Measurements from ENCODE around the gene TRPM1. TPM values are rescaled to one million over a fixed set of nuclear protein-coding genes. Genes with fewer than 3 reads are reported as not detected.
A peak's percentile ranks its signal among the peaks of the same experiment; 100 is the strongest.

Gene TRPM1
- total RNA-seq, 1 donor from 2014 or later: 3.5 TPM

GRCh38 chr15:31049111-31049510 is 52.4 kb downstream of the TRPM1 start:
- DNase-seq: no peak

GRCh38 chr15:31047437-31047836 is 54.1 kb downstream of the TRPM1 start:
- DNase-seq: no peak

- DNase-seq: no peak
These were observed 54.7 kb downstream of the TRPM1 start for GRCh38 chr15:31046759-31047359.

- DNase-seq: no peak
These were observed 55.9 kb downstream of the TRPM1 start for GRCh38 chr15:31045606-31046005.

- DNase-seq: peak; percentile 67
These were observed 58.8 kb downstream of the TRPM1 start for GRCh38 chr15:31042751-31043150.

- no peak for DNase-seq
These were observed 59.9 kb downstream of the TRPM1 start for GRCh38 chr15:31041610-31042009.

GRCh38 chr15:31040611-31041010 is 60.9 kb downstream of the TRPM1 start:
- DNase-seq: no peak

GRCh38 chr15:31039961-31040360 is 61.6 kb downstream of the TRPM1 start:
- DNase-seq: no peak

GRCh38 chr15:31037731-31038477 is 63.6 kb downstream of the TRPM1 start:
- no peak for DNase-seq

- DNase-seq: no peak
These were observed 64.7 kb downstream of the TRPM1 start for GRCh38 chr15:31036783-31037182.

GRCh38 chr15:31035610-31036009 is 65.9 kb downstream of the TRPM1 start:
- no peak for DNase-seq

- no peak for DNase-seq
These were observed 67.4 kb downstream of the TRPM1 start for GRCh38 chr15:31034152-31034551.

- DNase-seq: peak; percentile 71
These were observed 68.6 kb downstream of the TRPM1 start for GRCh38 chr15:31032961-31033371.

GRCh38 chr15:31031471-31032067 is 70.0 kb downstream of the TRPM1 start:
- no peak for DNase-seq

GRCh38 chr15:31027910-31028578 is 73.5 kb downstream of the TRPM1 start:
- DNase-seq: no peak

- DNase-seq: no peak
These were observed 75.5 kb downstream of the TRPM1 start for GRCh38 chr15:31025996-31026395.

GRCh38 chr15:31024979-31025378 is 76.5 kb downstream of the TRPM1 start:
- no peak for DNase-seq

- no peak for DNase-seq
These were observed 77.2 kb downstream of the TRPM1 start for GRCh38 chr15:31024330-31024729.

- DNase-seq: no peak
These were observed 77.7 kb downstream of the TRPM1 start for GRCh38 chr15:31023841-31024240.

GRCh38 chr15:31021067-31021665 is 80.4 kb downstream of the TRPM1 start:
- no peak for DNase-seq

- no peak for DNase-seq
These were observed 81.0 kb downstream of the TRPM1 start for GRCh38 chr15:31020542-31020941.

- no peak for DNase-seq
These were observed 81.5 kb downstream of the TRPM1 start for GRCh38 chr15:31019986-31020385.

GRCh38 chr15:31017311-31017710 is 84.2 kb downstream of the TRPM1 start:
- DNase-seq: no peak
